Loucy (cell line): ENCODE measurements around the gene MEGF6.

Experiments used
- H2AFZ ChIP-seq: fragments of 200-600 bp; sonication (generic); 2 replicates; pipeline ENCODE4 v1.6.0; 2016; ENCODE audit warnings: antibody characterized with exemption, mild to moderate bottlenecking, low read length, moderate library complexity
- H3F3A ChIP-seq: fragments of 200-600 bp; 2 replicates; pipeline ENCODE4 v1.6.0; 2016; ENCODE audit warnings: antibody characterized with exemption, low read depth, mild to moderate bottlenecking
- H3K27me3 ChIP-seq: fragments of 200-600 bp; sonication (generic); 2 replicates; pipeline ENCODE4 v1.6.1; 2014; ENCODE audit warnings: low read length, mild to moderate bottlenecking; ENCODE audit not compliant: insufficient read depth, poor library complexity, severe bottlenecking
- H3K36me3 ChIP-seq: fragments of 200-600 bp; sonication (generic); 2 replicates; pipeline ENCODE4 v1.6.1; 2016; ENCODE audit warnings: low read length; ENCODE audit not compliant: insufficient read depth
- H3K4me1 ChIP-seq: fragments of 200-600 bp; sonication (generic); 2 replicates; pipeline ENCODE4 v1.5.1; 2014; ENCODE audit warnings: low read length, mild to moderate bottlenecking; ENCODE audit not compliant: insufficient read depth, poor library complexity, severe bottlenecking
- H3K4me2 ChIP-seq: fragments of 200-600 bp; sonication (generic); 2 replicates; pipeline ENCODE4 v1.6.0; 2014; ENCODE audit warnings: antibody characterized with exemption, low read length, low read depth, mild to moderate bottlenecking; ENCODE audit not compliant: poor library complexity, severe bottlenecking
- H3K4me3 ChIP-seq: fragments of 200-600 bp; sonication (generic); 2 replicates; pipeline ENCODE4 v1.5.1; 2014; ENCODE audit warnings: low read length, mild to moderate bottlenecking, mixed read lengths; ENCODE audit not compliant: poor library complexity, severe bottlenecking
- H3K79me2 ChIP-seq: fragments of 200-600 bp; sonication (generic); 2 replicates; pipeline ENCODE4 v1.6.1; 2014; ENCODE audit warnings: low read length; ENCODE audit not compliant: insufficient read depth
- H3K9ac ChIP-seq: fragments of 200-600 bp; sonication (generic); 2 replicates; pipeline ENCODE4 v1.6.0; 2014; ENCODE audit warnings: mild to moderate bottlenecking, low read depth, low read length, moderate library complexity; ENCODE audit not compliant: poor library complexity, severe bottlenecking
- H3K9me2 ChIP-seq: fragments of 200-600 bp; sonication (generic); replicated peaks from 2 replicates; pipeline ENCODE4 v1.6.1; 2016; ENCODE audit warnings: low read depth, low read length, mixed read lengths
- H3K9me3 ChIP-seq: fragments of 200-600 bp; sonication (generic); 2 replicates; pipeline ENCODE4 v1.6.1; 2014; ENCODE audit warnings: mild to moderate bottlenecking, antibody characterized with exemption, low read length, low read depth; ENCODE audit not compliant: insufficient read depth
- H4K20me1 ChIP-seq: fragments of 200-600 bp; sonication (generic); 2 replicates; pipeline ENCODE4 v1.6.0; 2014; ENCODE audit warnings: antibody characterized with exemption, low read length, mild to moderate bottlenecking; ENCODE audit not compliant: insufficient read depth, poor library complexity, severe bottlenecking
- CTCF ChIP-seq: fragments of 200-600 bp; sonication (generic); conservative IDR thresholded peaks from 2 replicates; pipeline ENCODE4 v1.5.1; 2014; ENCODE audit warnings: mild to moderate bottlenecking, antibody characterized with exemption, low read length
- EZH2phosphoT487 ChIP-seq: fragments of 200-600 bp; IDR thresholded peaks from 2 replicates; pipeline ENCODE4 v1.6.1; 2018; ENCODE audit warnings: antibody characterized with exemption, mild to moderate bottlenecking, moderate library complexity, borderline replicate concordance

The MEGF6 gene

DNA sequence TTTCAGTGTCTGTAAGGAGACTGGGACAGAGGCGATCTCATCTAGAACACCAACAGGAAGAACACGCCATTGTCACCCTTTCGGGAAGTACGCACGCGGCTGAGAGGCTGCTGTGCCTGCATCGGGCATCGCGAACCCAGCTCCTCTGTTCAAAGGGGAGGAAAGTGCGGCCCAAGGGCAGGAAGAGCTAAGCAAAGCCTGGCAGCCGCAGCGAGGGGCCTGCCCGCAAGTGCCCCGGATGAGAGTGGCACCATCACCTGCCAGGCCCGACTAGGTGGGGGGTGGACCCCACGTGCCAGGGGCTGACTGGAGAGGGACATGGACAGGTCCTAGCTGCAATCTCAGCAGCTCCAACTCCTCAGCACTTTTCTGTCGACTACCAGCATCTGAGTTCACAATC, 21.0 kb upstream of the MEGF6 start:
- H3K4me3 ChIP-seq = no peak overlapping the region
- H3F3A ChIP-seq = no peaks in the 10 kb centered on the region
- H3K27me3 ChIP-seq = no peaks in the 10 kb centered on the region
- H2AFZ ChIP-seq = no peak overlapping the region
- no peaks in the 10 kb centered on the region for H3K9me2 ChIP-seq
- no peaks in the 10 kb centered on the region for H4K20me1 ChIP-seq
- no peak for TF ChIP-seq CTCF
- TF ChIP-seq EZH2phosphoT487 = no peak
- no peak overlapping the region for H3K4me2 ChIP-seq
- H3K79me2 ChIP-seq = no peaks in the 10 kb centered on the region
- peaks cover 42% of the 10 kb centered on the region; the same call in 1 of the 2 replicates for H3K36me3 ChIP-seq
- H3K9ac ChIP-seq = no peak overlapping the region
- no peaks in the 10 kb centered on the region for H3K4me1 ChIP-seq
- no peaks in the 10 kb centered on the region for H3K9me3 ChIP-seq

DNA sequence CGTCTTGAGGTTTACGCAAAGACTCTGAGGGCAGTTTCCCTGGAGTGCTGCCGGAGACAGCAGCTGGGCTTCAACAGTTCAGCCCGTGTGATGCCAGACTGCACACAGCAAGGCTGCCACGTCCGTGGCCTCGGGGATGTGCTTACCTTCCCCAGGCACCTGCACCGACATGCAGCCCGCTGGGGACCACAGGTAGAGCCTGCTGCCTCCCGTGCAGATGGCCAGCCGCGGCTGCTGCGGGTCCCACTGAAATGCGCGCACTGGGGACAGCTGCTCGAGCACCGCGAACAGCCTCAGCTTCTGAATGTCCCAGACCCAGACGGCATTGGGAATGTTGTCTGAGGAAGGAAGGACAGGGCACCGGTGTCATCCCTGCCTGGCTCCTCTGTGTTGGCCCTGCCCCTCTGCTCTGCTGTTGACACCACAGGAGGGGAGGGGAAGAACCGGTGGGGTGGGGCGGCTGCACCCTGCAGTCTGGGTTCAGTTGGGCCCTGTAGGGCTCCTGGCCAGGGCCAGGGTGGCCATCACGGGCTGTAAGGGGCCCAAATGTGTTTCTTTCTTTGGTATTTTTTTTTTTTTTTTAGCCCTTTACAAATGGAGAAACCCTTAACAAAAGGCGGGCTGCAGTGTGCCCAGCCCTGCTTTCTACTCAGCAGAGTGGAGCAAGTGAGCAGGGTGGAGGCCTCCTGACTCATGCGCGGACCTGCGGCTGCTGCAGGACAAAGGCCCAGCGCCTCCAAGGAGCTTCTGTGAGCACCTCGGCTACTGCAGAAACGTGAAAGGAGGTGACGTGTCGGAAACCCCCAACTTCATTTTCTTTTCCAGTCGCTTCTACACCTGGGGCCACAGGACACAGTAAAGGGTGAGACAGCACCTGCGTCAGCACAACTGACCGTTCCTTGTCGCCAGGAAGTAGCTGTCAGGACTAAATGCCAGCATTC, 20.3 kb upstream of the MEGF6 start:
- H3K9me2 ChIP-seq = no peaks in the 10 kb centered on the region
- no peak overlapping the region for H3K9ac ChIP-seq
- no peaks in the 10 kb centered on the region for H3K27me3 ChIP-seq
- H3K79me2 ChIP-seq = no peaks in the 10 kb centered on the region
- no peaks in the 10 kb centered on the region for H3K9me3 ChIP-seq
- H4K20me1 ChIP-seq = no peaks in the 10 kb centered on the region
- no peak overlapping the region for H3K4me2 ChIP-seq
- H3K4me3 ChIP-seq = no peak overlapping the region
- H3F3A ChIP-seq = no peaks in the 10 kb centered on the region
- no peaks in the 10 kb centered on the region for H3K4me1 ChIP-seq
- H2AFZ ChIP-seq = no peak overlapping the region
- peaks cover 35% of the 10 kb centered on the region; the same call in 1 of the 2 replicates for H3K36me3 ChIP-seq
- TF ChIP-seq EZH2phosphoT487 (no peak), CTCF (no peak)

- Histone ChIP-seq H3K36me3 (peaks cover 28% of the 10 kb centered on the region; the same call in 1 of the 2 replicates), H3K9me3 (no peaks in the 10 kb centered on the region), H3K9me2 (no peaks in the 10 kb centered on the region), H3K9ac (no peak overlapping the region), H3K4me1 (peaks cover under 1% of the 10 kb centered on the region), H3K27me3 (no peaks in the 10 kb centered on the region), H4K20me1 (no peaks in the 10 kb centered on the region), H3K79me2 (0 out of 2 replicates have a peak, but pooled peaks cover 2% of the 10 kb centered on the region), H3F3A (no peaks in the 10 kb centered on the region), H3K4me2 (no peak overlapping the region), H3K4me3 (no peak overlapping the region), H2AFZ (no peak overlapping the region)
- no peak for TF ChIP-seq CTCF
- TF ChIP-seq EZH2phosphoT487 = no peak
Observed at GRCh38 chr1:3630914-3631313, 19.6 kb upstream of the MEGF6 start.
